ENCODE results near the gene RBM5. TPM values are rescaled to one million over a fixed set of nuclear protein-coding genes. Genes with fewer than 3 reads are reported as not detected.
A peak's percentile ranks its signal among the peaks of the same experiment; 100 is the strongest.

The RBM5 gene
- total and polyA plus RNA-seq, 3 experiments from 2014 or later = 36.9 to 136 (median 127) TPM

DNA sequence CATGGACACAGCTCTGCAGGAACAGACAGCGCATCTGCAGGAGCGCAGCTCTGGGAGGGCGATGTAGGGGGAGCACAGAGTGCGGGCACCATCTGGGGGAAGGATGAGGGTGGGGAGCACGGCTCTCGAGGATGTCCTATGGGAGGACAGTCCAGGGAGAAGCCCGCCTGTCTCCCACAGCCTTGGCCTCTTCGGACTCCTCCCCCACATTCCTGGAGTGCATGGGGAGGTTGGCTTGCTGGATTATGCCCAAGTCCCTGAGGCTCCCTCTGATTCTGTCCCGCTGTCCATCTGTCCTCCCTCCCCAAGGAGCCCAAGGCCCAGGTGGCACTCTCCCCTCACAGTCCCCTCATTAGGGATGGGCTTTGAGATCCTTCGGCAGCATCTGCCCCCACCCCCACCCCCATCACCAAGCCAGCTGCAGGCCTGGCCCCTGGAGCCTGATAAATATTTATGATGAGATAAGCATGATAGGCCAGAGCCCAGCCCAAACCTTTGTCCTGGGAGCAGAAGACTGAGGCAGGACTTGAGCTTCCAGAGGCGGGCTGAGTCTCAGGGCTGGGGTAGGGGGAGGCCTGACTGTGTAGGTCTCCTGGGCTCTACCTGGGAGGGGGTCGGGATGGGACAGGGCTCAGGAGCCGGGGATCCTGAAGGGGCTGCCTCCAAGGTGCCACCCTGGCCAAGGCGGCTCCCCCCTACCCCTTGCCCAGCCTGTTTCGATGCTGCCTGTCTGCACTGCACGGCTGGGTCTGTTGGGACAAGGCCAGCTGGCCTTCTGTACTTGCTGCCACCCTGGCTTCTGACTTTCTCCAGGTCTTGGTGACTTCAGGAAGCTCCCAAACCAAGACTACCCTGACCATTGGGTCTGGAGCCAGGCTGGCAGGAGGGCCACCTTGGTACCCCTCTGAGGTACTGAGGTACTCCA is 37.8 kb downstream of the RBM5 start:
- peaks cover 0 to 2% (median 0%) of the 10 kb centered on the region in 5 donors for H3K9me3 Mint-ChIP-seq
- no peaks in the 10 kb centered on the region for H3K36me3 Mint-ChIP-seq
- peak overlapping the region in 1 of 8 donors; percentile 22 for H3K27ac Mint-ChIP-seq
- H3K4me1 Mint-ChIP-seq = peaks cover 0 to 1% (median 0%) of the 10 kb centered on the region in 3 donors
- Histone ChIP-seq H3K27me3 (ENCODE audit: insufficient read depth, low read length, poor library complexity, severe bottlenecking) (no peaks in the 10 kb centered on the region), H3K27ac (ENCODE audit: low read depth, low read length) (no peak overlapping the region), H3K9me3 (ENCODE audit: low read length) (no peaks in the 10 kb centered on the region), H3K4me3 (ENCODE audit: low read length) (no peak overlapping the region), H3K4me1 (ENCODE audit: insufficient read depth, low read length) (no peaks in the 10 kb centered on the region), H3K36me3 (ENCODE audit: insufficient read depth, low read length) (no peaks in the 10 kb centered on the region)
- POLR2A ChIA-PET = interaction anchor here (1.3 kb wide), 1 partner anchor 9 kb away, joined by 4 read pairs; no protein-coding TSS in a partner anchor
- CTCF ChIA-PET = no interaction called here
- H3K27me3 Mint-ChIP-seq = peaks cover 0 to 3% of the 10 kb centered on the region in 2 donors
- no peak for DNase-seq
- H3K4me3 Mint-ChIP-seq = no peak overlapping the region

DNA sequence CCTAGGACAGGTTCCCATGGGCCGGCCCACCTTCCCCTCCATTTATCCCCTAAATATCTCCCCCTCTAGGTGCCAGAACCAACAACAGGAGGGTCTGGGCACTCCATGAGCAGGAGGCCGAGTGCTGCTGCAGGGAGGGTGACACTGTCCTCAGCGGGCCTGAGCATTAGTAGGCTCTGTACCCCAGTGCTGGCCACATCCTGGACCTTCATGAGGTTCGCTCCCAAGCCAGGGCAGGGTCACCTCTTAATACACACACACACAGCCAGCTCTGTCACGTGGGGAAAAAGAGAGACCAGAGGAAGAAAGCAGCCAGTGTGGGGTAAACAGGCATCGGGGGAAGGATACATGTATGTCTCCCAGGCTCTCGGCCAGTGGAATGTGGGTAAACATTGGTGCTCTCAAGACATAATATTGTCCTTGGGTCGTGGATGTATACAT is 38.6 kb downstream of the RBM5 start:
- Histone ChIP-seq H3K27me3 (ENCODE audit: insufficient read depth, low read length, poor library complexity, severe bottlenecking) (no peaks in the 10 kb centered on the region), H3K4me3 (ENCODE audit: low read length) (no peak overlapping the region), H3K9me3 (ENCODE audit: low read length) (no peaks in the 10 kb centered on the region), H3K27ac (ENCODE audit: low read depth, low read length) (no peak overlapping the region), H3K4me1 (ENCODE audit: insufficient read depth, low read length) (no peaks in the 10 kb centered on the region), H3K36me3 (ENCODE audit: insufficient read depth, low read length) (no peaks in the 10 kb centered on the region)
- CTCF ChIA-PET = no interaction called here
- POLR2A ChIA-PET = no interaction called here
- H3K9me3 Mint-ChIP-seq = peaks cover 0 to 2% (median 0%) of the 10 kb centered on the region in 5 donors
- DNase-seq = no peak
- H3K27me3 Mint-ChIP-seq = peaks cover 0 to 3% of the 10 kb centered on the region in 2 donors
- H3K27ac Mint-ChIP-seq = peak overlapping the region in 1 of 8 donors; percentile 20
- H3K4me1 Mint-ChIP-seq = peaks cover 0 to 1% (median 0%) of the 10 kb centered on the region in 3 donors
- peak overlapping the region in 1 of 7 donors; percentile 29 for H3K4me3 Mint-ChIP-seq
- H3K36me3 Mint-ChIP-seq = no peaks in the 10 kb centered on the region

DNA sequence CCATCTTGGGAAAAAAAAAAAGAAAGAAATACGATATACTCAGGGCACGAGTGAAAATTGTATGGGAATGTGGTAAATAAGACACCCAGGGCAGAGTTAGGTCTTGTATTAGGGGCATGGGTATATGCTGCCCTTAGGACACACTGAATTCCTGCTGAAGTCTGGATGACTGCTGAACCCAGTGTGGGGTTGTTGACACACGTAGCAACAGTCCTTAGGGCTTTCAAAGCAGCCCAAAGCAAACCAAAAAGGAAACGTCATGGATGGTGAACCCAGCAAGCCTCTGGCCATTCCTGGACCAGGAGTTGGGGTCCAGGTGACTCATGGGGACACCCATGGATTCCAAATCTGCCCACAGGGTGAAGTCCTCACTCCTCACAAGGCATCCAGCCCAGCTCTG is 39.3 kb downstream of the RBM5 start:
- Histone ChIP-seq H3K27me3 (ENCODE audit: insufficient read depth, low read length, poor library complexity, severe bottlenecking) (no peaks in the 10 kb centered on the region), H3K4me3 (ENCODE audit: low read length) (no peak overlapping the region), H3K27ac (ENCODE audit: low read depth, low read length) (no peak overlapping the region), H3K36me3 (ENCODE audit: insufficient read depth, low read length) (no peaks in the 10 kb centered on the region), H3K4me1 (ENCODE audit: insufficient read depth, low read length) (no peaks in the 10 kb centered on the region), H3K9me3 (ENCODE audit: low read length) (no peaks in the 10 kb centered on the region)
- Mint-ChIP-seq H3K4me1 (no peaks in the 10 kb centered on the region), H3K36me3 (no peaks in the 10 kb centered on the region), H3K27me3 (peaks cover 0 to 3% of the 10 kb centered on the region in 2 donors), H3K4me3 (no peak overlapping the region), H3K27ac (peak overlapping the region in 1 of 8 donors; percentile 20), H3K9me3 (peaks cover 0 to 2% (median 0%) of the 10 kb centered on the region in 5 donors)
- DNase-seq = no peak
- POLR2A ChIA-PET = no interaction called here
- CTCF ChIA-PET = no interaction called here

DNA sequence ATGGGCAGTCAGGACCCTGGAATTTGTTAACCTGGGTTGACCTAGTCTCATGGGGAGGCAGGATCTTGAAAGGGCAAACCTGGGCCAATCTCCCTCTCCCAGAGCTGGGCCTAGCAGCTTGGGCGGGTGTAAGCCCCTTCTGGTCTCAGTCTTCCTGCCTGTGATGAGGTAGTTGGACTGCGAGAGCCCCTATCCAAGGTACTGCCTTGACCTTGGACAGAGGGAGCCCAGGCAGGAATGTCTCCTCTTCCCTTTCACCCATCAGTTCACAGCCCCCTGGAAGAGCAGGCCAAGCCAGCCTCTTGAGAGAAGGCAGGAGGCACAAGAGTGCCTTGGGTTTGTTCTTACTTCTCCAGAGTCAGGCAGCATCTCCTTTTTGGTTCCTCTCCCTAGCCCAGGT is 41.7 kb downstream of the RBM5 start:
- no peak overlapping the region for H3K4me3 ChIP-seq (ENCODE audit: low read length)
- Mint-ChIP-seq H3K4me1 (no peaks in the 10 kb centered on the region), H3K27ac (no peak overlapping the region), H3K9me3 (peaks cover 0 to 2% (median 0%) of the 10 kb centered on the region in 5 donors), H3K27me3 (peaks cover 0 to 3% of the 10 kb centered on the region in 2 donors), H3K4me3 (no peak overlapping the region), H3K36me3 (no peaks in the 10 kb centered on the region)
- ChIA-PET POLR2A (interaction anchor here (0.7 kb wide), 1 partner anchor 135 kb away, joined by 3 read pairs; no protein-coding TSS in a partner anchor), CTCF (interaction anchor here (1.8 kb wide), 1 partner anchor 10 kb away, joined by 11 read pairs; no protein-coding TSS in a partner anchor)
- H3K27ac ChIP-seq (ENCODE audit: low read depth, low read length) = no peak overlapping the region
- H3K4me1 ChIP-seq (ENCODE audit: insufficient read depth, low read length) = no peaks in the 10 kb centered on the region
- no peaks in the 10 kb centered on the region for H3K36me3 ChIP-seq (ENCODE audit: insufficient read depth, low read length)
- no peak for DNase-seq
- no peaks in the 10 kb centered on the region for H3K27me3 ChIP-seq (ENCODE audit: insufficient read depth, low read length, poor library complexity, severe bottlenecking)
- H3K9me3 ChIP-seq (ENCODE audit: low read length) = no peaks in the 10 kb centered on the region

GRCh38 chr3:50132421-50133282 is 43.9 kb downstream of the RBM5 start:
- no peak overlapping the region for H3K27ac Mint-ChIP-seq
- H3K27me3 Mint-ChIP-seq = peaks cover 0 to 2% of the 10 kb centered on the region in 2 donors
- H3K27me3 ChIP-seq (ENCODE audit: insufficient read depth, low read length, poor library complexity, severe bottlenecking) = no peaks in the 10 kb centered on the region

GRCh38 chr3:50133283-50133615 is 44.5 kb downstream of the RBM5 start:
- no peak overlapping the region for H3K4me3 ChIP-seq (ENCODE audit: low read length)
- no peak overlapping the region for H3K27ac ChIP-seq (ENCODE audit: low read depth, low read length)
- H3K36me3 ChIP-seq (ENCODE audit: insufficient read depth, low read length) = no peaks in the 10 kb centered on the region
- H3K9me3 ChIP-seq (ENCODE audit: low read length) = no peaks in the 10 kb centered on the region
- H3K27me3 Mint-ChIP-seq = peaks cover 0 to 2% of the 10 kb centered on the region in 2 donors
- peaks cover 2% of the 10 kb centered on the region for H3K4me1 ChIP-seq (ENCODE audit: insufficient read depth, low read length)
- H3K9me3 Mint-ChIP-seq = peaks cover 0 to 2% (median 0%) of the 10 kb centered on the region in 5 donors
- DNase-seq = no peak
- no peak overlapping the region for H3K27ac Mint-ChIP-seq
- no peaks in the 10 kb centered on the region for H3K27me3 ChIP-seq (ENCODE audit: insufficient read depth, low read length, poor library complexity, severe bottlenecking)
- H3K4me1 Mint-ChIP-seq = peaks cover 0 to 2% (median 2%) of the 10 kb centered on the region in 3 donors
- H3K36me3 Mint-ChIP-seq = no peaks in the 10 kb centered on the region
- H3K4me3 Mint-ChIP-seq = no peak overlapping the region
- CTCF ChIA-PET = interaction anchor here (0.7 kb wide), 1 partner anchor 113 kb away, joined by 3 read pairs; no protein-coding TSS in a partner anchor
- POLR2A ChIA-PET = no interaction called here

More at GRCh38 chr3:50132421-50133282, 43.9 kb downstream of the RBM5 start:
- H3K36me3 ChIP-seq (ENCODE audit: insufficient read depth, low read length) = no peaks in the 10 kb centered on the region
- POLR2A ChIA-PET = no interaction called here
- no peaks in the 10 kb centered on the region for H3K4me1 Mint-ChIP-seq
- no peak for DNase-seq
- H3K36me3 Mint-ChIP-seq = no peaks in the 10 kb centered on the region
- no peaks in the 10 kb centered on the region for H3K4me1 ChIP-seq (ENCODE audit: insufficient read depth, low read length)
- H3K4me3 ChIP-seq (ENCODE audit: low read length) = no peak overlapping the region
- peaks cover 0 to 2% (median 0%) of the 10 kb centered on the region in 5 donors for H3K9me3 Mint-ChIP-seq
- no peaks in the 10 kb centered on the region for H3K9me3 ChIP-seq (ENCODE audit: low read length)
- no peak overlapping the region for H3K27ac ChIP-seq (ENCODE audit: low read depth, low read length)
- H3K4me3 Mint-ChIP-seq = no peak overlapping the region
- CTCF ChIA-PET = interaction anchor here (1.3 kb wide), 1 partner anchor 128 kb away, joined by 4 read pairs; no protein-coding TSS in a partner anchor

DNA sequence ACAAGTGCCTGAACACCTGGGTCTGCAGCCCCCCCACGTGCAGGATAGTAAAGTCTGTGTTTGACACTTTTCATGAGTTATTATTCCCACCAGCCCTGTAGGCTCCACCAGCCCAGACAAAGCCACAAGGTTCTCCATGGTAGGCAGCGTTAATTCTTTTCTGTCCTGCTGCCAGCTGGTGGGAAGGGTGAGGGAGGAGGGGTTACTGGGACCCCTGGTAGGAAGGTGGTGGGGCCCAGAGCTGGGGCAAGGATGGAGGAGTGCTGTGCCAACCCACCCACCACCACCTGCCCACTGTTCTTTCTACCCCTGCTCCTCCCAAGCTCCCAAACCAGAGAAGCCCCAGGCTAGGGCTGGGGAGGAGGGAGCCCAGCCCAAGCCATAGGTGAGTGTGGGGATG is 45.6 kb downstream of the RBM5 start:
- Histone ChIP-seq H3K4me1 (ENCODE audit: insufficient read depth, low read length) (peaks cover 7% of the 10 kb centered on the region), H3K9me3 (ENCODE audit: low read length) (no peaks in the 10 kb centered on the region), H3K27me3 (ENCODE audit: insufficient read depth, low read length, poor library complexity, severe bottlenecking) (no peaks in the 10 kb centered on the region), H3K27ac (ENCODE audit: low read depth, low read length) (no peak overlapping the region), H3K36me3 (ENCODE audit: insufficient read depth, low read length) (no peaks in the 10 kb centered on the region), H3K4me3 (ENCODE audit: low read length) (no peak overlapping the region)
- Mint-ChIP-seq H3K27me3 (peaks cover 0 to 3% of the 10 kb centered on the region in 2 donors), H3K4me1 (peaks cover 2 to 9% (median 8%) of the 10 kb centered on the region in 3 donors), H3K27ac (no peak overlapping the region), H3K4me3 (no peak overlapping the region), H3K9me3 (peaks cover 0 to 2% (median 0%) of the 10 kb centered on the region in 5 donors), H3K36me3 (no peaks in the 10 kb centered on the region)
- POLR2A ChIA-PET = no interaction called here
- no peak for DNase-seq
- CTCF ChIA-PET = no interaction called here

Measured in CD8-positive, alpha-beta memory T cell (primary cell).